SK-N-SH treated with all-trans-retinoic acid at 6 μM for 48 hours (cell line): ENCODE data around the gene CMC2.

Experiments used
- ATAC-seq: fragments of 200-7000 bp; cut with Tn5 transposase; 3 replicates; pipeline ENCODE4 v1.9.1; 2020; ENCODE audit warnings: mild to moderate bottlenecking, moderate library complexity
- ARNTL ChIP-seq: fragments of 450-650 bp; formaldehyde crosslinking; IDR thresholded peaks from 2 replicates; pipeline ENCODE4 v1.5.0; 2020; ENCODE audit warnings: low read depth, mild to moderate bottlenecking, moderate library complexity, borderline replicate concordance
- BACH2 ChIP-seq: fragments of 250-450 bp; sonication (Bioruptor Pico); IDR thresholded peaks from 2 replicates; pipeline ENCODE4 v1.9.0; 2021; ENCODE audit warnings: mild to moderate bottlenecking, borderline replicate concordance
- CREB5 ChIP-seq: fragments of 250-450 bp; sonication (Bioruptor Pico); IDR thresholded peaks from 2 replicates; pipeline ENCODE4 v1.5.1; 2020; ENCODE audit warnings: low read depth, mild to moderate bottlenecking, moderate library complexity
- CSDC2 ChIP-seq: fragments of 250-450 bp; sonication (Bioruptor Pico); IDR thresholded peaks from 2 replicates; pipeline ENCODE4 v1.5.0; 2020; ENCODE audit warnings: mild to moderate bottlenecking, moderate library complexity
- CSRNP3 ChIP-seq: fragments of 250-450 bp; sonication (Bioruptor Pico); IDR thresholded peaks from 2 replicates; pipeline ENCODE4 v1.5.1; 2021; ENCODE audit warnings: mild to moderate bottlenecking, moderate library complexity
- ESRRG ChIP-seq: fragments of 250-450 bp; sonication (Bioruptor Pico); IDR thresholded peaks from 2 replicates; pipeline ENCODE4 v1.6.1; 2021; ENCODE audit warnings: mild to moderate bottlenecking
- ISL1 ChIP-seq: fragments of 250-450 bp; sonication (Bioruptor Pico); IDR thresholded peaks from 2 replicates; pipeline ENCODE4 v2.1.2; 2022; ENCODE audit warnings: mild to moderate bottlenecking, moderate library complexity
- OSR1 ChIP-seq: fragments of 250-450 bp; sonication (Bioruptor Pico); IDR thresholded peaks from 2 replicates; pipeline ENCODE4 v1.8.0; 2022; ENCODE audit warnings: moderate library complexity, mild to moderate bottlenecking, inconsistent platforms
- POU6F1 ChIP-seq: fragments of 250-450 bp; sonication (Bioruptor Pico); IDR thresholded peaks from 2 replicates; pipeline ENCODE4 v1.8.0; 2021; ENCODE audit warnings: low read depth, mild to moderate bottlenecking, moderate library complexity, borderline replicate concordance
- PPARA ChIP-seq: fragments of 250-450 bp; sonication (Bioruptor Pico); IDR thresholded peaks from 2 replicates; pipeline ENCODE4 v1.5.0; 2020; ENCODE audit warnings: mild to moderate bottlenecking, borderline replicate concordance
- RARB ChIP-seq: fragments of 250-450 bp; sonication (Bioruptor Pico); IDR thresholded peaks from 2 replicates; pipeline ENCODE4 v1.8.0; 2021; ENCODE audit warnings: mild to moderate bottlenecking, moderate library complexity
- TCF4 ChIP-seq: fragments of 250-450 bp; sonication (Bioruptor Pico); IDR thresholded peaks from 2 replicates; pipeline ENCODE4 v1.8.0; 2021; ENCODE audit warnings: mild to moderate bottlenecking, moderate library complexity, borderline replicate concordance
- TOX ChIP-seq: fragments of 250-450 bp; sonication (Bioruptor Pico); IDR thresholded peaks from 2 replicates; pipeline ENCODE4 v1.8.0; 2021; ENCODE audit warnings: mild to moderate bottlenecking, moderate library complexity, borderline replicate concordance
- TSHZ2 ChIP-seq: fragments of 250-450 bp; sonication (Bioruptor Pico); IDR thresholded peaks from 2 replicates; pipeline ENCODE4 v1.5.0; 2020; ENCODE audit warnings: mild to moderate bottlenecking, moderate library complexity
- ZC3H10 ChIP-seq: fragments of 250-450 bp; sonication (Bioruptor Pico); IDR thresholded peaks from 2 replicates; pipeline ENCODE4 v1.5.1; 2021; ENCODE audit warnings: mild to moderate bottlenecking, moderate library complexity
- ZFP3 ChIP-seq: fragments of 250-450 bp; sonication (Bioruptor Pico); IDR thresholded peaks from 2 replicates; pipeline ENCODE4 v1.5.0; 2020; ENCODE audit warnings: mild to moderate bottlenecking, moderate library complexity
- ZFP30 ChIP-seq: fragments of 450-650 bp; formaldehyde crosslinking; IDR thresholded peaks from 2 replicates; pipeline ENCODE4 v1.5.0; 2022; ENCODE audit warnings: mild to moderate bottlenecking, moderate library complexity
- ZNF565 ChIP-seq: fragments of 450-650 bp; formaldehyde crosslinking; conservative IDR thresholded peaks from 2 replicates; pipeline ENCODE4 v1.5.0; 2020; ENCODE audit warnings: low read depth, mild to moderate bottlenecking, moderate library complexity
- ZNF70 ChIP-seq: fragments of 450-650 bp; formaldehyde crosslinking; IDR thresholded peaks from 2 replicates; pipeline ENCODE4 v1.5.0; 2020; ENCODE audit warnings: mild to moderate bottlenecking, moderate library complexity
- ZNF8 ChIP-seq: fragments of 450-650 bp; formaldehyde crosslinking; IDR thresholded peaks from 2 replicates; pipeline ENCODE4 v1.5.0; 2020; ENCODE audit warnings: mild to moderate bottlenecking, moderate library complexity

The CMC2 gene

DNA sequence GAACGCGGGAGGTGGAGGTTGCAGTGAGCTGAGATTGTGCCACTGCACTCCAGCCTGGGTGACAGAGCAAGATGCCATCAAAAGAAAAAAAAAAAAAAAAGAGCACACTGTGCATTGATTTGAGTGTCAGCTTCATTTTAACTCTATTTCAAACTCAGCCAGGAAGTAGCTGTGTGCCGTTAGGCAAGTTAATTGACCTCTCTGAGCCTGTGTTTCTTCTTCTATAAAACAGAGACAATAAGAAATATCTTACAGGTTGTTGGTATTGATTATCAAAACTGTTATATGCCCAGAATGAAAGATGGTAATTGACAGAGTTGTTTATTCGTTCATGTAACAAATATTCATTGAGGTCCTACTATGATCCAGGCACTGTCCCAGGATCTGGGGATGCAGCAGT lies 83.3 kb downstream of the CMC2 start:
- TF ChIP-seq TSHZ2 (CRISPR knock-in tag) (no peak), OSR1 (CRISPR knock-in tag) (no peak), ZFP3 (CRISPR knock-in tag) (no peak), ZFP30 (CRISPR knock-in tag) (no peak), ESRRG (CRISPR knock-in tag) (no peak), POU6F1 (no peak), ARNTL (CRISPR knock-in tag) (no peak), ISL1 (CRISPR knock-in tag) (no peak), ZNF8 (CRISPR knock-in tag) (no peak), ZNF70 (CRISPR knock-in tag) (no peak), ZC3H10 (CRISPR knock-in tag) (no peak), PPARA (CRISPR knock-in tag) (no peak), BACH2 (CRISPR knock-in tag) (no peak), CREB5 (CRISPR knock-in tag) (no peak), RARB (no peak), ZNF565 (CRISPR knock-in tag) (no peak), CSDC2 (no peak), TOX (CRISPR knock-in tag) (no peak), CSRNP3 (CRISPR knock-in tag) (no peak), TCF4 (CRISPR knock-in tag) (no peak)
- no peak for ATAC-seq
